C4-2B (cell line): ENCODE measurements around the gene ITGB4.

ENCODE experiments used
- H3K27ac ChIP-seq: fragments of 450-650 bp; 2 replicates; pipeline ENCODE4 v1.5.1; 2017
- ZFX ChIP-seq: fragments of 450-650 bp; IDR thresholded peaks from 2 replicates; pipeline ENCODE4 v1.6.1; 2017
- TF ChIP-seq, protein P1 (sequence below): fragments of 450-650 bp; conservative IDR thresholded peaks from 2 replicates; pipeline ENCODE4 v1.5.1; 2017; ENCODE audit warnings: mild to moderate bottlenecking

Gene ITGB4

DNA sequence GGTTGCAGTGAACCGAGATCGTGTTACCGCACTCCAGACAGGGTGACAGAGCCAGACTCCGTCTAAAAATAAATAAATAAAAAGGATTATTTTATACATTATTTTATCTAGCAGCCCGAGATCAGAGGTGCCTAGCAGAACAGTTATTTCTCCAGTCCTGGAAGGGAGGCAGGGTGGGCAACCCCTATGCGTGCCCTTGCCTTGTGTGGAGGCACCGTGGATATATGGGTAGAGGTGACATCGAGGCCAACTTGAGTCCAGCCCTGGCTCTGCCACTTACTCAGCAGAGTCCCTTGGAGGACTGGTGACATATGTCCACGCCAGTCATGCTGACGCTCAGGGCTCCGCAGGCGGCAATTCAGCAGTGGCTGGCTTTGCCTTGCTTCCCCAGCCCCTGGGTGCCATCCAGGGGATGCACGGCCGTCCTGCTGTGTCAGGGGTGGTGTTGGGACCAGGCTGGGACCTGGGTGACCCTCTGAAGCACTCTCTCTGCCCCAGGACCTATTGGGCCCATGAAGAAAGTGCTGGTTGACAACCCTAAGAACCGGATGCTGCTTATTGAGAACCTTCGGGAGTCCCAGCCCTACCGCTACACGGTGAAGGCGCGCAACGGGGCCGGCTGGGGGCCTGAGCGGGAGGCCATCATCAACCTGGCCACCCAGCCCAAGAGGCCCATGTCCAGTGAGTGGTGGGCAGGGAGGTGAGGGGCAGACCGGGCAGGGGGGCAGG is 30.6 kb downstream of the ITGB4 start:
- TF ChIP-seq, protein P1, sequence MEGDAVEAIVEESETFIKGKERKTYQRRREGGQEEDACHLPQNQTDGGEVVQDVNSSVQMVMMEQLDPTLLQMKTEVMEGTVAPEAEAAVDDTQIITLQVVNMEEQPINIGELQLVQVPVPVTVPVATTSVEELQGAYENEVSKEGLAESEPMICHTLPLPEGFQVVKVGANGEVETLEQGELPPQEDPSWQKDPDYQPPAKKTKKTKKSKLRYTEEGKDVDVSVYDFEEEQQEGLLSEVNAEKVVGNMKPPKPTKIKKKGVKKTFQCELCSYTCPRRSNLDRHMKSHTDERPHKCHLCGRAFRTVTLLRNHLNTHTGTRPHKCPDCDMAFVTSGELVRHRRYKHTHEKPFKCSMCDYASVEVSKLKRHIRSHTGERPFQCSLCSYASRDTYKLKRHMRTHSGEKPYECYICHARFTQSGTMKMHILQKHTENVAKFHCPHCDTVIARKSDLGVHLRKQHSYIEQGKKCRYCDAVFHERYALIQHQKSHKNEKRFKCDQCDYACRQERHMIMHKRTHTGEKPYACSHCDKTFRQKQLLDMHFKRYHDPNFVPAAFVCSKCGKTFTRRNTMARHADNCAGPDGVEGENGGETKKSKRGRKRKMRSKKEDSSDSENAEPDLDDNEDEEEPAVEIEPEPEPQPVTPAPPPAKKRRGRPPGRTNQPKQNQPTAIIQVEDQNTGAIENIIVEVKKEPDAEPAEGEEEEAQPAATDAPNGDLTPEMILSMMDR = no peak
- TF ChIP-seq ZFX = no peak

DNA sequence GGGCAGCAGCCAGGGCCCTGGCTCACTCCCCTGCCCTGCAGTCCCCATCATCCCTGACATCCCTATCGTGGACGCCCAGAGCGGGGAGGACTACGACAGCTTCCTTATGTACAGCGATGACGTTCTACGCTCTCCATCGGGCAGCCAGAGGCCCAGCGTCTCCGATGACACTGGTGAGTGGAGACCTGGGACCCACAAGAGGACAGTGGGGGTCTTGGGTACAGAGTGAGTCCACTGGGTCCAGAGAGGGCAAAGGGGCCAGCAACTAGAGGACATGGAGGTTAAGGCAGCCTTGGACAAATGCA is 31.1 kb downstream of the ITGB4 start:
- TF ChIP-seq, protein P1 = no peak
- no peak for TF ChIP-seq ZFX
- H3K27ac ChIP-seq = no peak overlapping the region

More for the DNA sequence above, 30.6 kb downstream of the ITGB4 start:
- no peak overlapping the region for H3K27ac ChIP-seq

DNA sequence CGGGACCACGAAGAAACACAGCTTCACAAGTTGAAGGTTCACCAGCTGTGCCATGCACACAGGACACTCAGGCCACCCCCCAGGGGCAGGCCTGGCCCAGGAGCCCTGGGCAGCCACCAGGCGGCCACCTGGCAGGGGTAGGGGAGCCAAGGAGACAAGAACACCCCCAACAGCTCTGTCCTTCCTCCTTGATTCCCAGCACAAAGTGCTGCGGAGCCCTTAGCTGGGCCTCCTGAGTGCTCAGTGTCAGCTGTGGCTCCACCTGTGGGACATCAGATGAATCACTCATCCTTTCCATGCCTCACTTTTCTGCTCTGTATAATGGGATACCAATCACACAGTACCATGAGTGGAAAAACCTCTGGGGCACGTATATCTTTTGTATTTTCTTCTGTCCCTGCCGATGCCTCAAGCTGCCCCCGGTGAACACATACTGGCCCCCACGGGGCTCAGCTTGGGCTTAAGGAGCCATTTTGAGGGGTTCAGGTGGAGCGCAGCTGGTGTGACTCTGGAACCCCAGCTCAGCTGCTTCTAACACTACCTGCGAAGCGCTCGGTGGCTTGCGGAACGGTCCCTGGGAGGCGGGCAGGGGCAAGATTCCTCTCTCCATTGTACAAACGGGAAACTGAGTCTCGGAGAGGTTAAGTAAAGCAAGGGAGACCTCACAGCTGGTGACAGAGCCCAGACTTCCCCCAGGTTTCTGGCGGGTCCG is 31.7 kb downstream of the ITGB4 start:
- TF ChIP-seq, protein P1 = peak; percentile 43
- no peak for TF ChIP-seq ZFX
- no peak overlapping the region for H3K27ac ChIP-seq

DNA sequence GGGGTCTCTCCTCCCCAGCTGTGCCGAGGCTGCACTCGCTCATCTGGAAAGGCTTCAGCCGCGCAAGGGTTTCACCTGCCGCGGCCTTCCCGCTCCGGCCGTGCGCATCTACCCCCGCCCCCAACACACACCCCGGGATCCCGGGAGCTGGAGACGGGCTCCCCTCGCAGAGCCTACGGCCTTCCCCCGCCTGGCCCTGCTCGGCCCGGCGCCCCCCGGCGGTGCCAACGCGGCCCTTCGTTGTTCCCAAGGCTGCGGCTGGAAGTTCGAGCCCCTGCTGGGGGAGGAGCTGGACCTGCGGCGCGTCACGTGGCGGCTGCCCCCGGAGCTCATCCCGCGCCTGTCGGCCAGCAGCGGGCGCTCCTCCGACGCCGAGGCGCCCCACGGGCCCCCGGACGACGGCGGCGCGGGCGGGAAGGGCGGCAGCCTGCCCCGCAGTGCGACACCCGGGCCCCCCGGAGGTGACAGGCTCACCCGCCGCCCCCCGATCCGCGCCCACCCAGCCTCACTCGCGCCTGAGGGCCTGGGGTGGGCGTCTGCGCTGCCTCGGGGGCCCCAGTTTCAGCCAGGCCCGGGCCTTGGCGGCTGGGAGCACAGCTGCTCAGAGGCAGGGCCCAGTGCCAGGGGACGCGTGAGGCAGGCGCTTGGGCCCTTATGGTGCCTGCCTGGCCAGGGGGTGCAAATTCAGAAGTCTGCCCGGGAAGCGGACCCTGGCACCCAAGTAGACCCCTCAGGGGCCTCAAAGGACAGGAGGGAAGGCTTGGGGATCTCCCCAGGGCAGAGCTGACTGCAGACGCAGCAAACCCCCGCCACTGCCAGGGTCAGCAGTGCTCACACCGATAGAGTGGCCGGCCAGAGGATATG is 32.5 kb downstream of the ITGB4 start:
- TF ChIP-seq ZFX = no peak
- TF ChIP-seq, protein P1 = no peak

DNA sequence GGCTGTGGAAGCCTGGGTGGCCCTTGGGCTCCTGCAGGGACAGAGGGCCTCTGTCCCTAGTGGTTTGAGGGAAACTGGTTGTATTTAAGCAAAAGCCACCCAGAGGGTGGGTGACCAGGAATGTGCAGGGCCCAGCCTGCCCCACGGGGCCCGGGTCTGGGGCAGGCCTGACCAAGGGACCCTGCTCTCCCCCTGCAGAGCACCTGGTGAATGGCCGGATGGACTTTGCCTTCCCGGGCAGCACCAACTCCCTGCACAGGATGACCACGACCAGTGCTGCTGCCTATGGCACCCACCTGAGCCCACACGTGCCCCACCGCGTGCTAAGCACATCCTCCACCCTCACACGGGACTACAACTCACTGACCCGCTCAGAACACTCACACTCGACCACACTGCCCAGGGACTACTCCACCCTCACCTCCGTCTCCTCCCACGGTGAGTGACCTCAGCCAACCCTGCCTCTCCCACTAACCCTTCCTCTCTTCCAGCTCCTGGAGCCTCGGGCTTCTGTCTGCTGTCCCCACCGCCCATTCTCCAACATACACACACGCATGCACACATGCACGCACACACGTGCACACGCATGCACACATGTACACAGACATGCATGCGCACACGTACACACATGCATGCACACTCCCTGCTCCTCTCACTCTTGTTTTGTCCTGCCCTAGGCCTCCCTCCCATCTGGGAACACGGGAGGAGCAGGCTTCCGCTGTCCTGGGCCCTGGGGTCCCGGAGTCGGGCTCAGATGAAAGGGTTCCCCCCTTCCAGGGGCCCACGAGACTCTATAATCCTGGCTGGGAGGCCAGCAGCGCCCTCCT is 33.3 kb downstream of the ITGB4 start:
- H3K27ac ChIP-seq = no peak overlapping the region
- TF ChIP-seq ZFX = no peak

More for the DNA sequence above, 32.5 kb downstream of the ITGB4 start:
- no peak overlapping the region for H3K27ac ChIP-seq

DNA sequence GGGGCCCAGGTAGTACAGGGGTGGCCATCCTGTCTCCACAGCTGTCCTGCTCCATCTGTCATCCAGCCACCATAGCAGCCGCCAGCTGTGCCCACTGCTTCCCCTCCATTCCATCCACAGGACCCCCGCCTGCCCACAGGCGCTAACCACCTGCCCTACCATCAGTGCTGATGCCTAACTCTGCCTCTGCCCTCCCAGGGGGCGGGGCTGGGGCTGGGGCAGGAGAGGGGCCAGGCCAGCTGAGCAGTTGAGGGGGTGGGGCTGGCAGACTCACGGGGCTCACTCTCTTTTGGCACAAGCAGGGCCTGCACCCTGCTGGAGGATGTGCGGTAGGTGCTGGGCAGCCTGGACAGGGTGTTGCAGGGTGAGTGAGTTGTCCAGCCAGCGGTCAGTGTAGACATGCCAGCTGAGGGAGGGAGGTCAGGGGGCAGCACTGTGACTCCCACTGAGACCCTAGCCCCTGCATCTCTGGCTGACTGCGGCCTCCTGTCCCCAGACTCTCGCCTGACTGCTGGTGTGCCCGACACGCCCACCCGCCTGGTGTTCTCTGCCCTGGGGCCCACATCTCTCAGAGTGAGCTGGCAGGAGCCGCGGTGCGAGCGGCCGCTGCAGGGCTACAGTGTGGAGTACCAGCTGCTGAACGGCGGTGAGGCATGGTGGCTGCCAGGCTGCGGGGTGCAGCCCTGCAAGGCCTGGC is 34.1 kb downstream of the ITGB4 start:
- H3K27ac ChIP-seq = no peak overlapping the region
- TF ChIP-seq, protein P1 = no peak
- TF ChIP-seq ZFX = no peak

DNA sequence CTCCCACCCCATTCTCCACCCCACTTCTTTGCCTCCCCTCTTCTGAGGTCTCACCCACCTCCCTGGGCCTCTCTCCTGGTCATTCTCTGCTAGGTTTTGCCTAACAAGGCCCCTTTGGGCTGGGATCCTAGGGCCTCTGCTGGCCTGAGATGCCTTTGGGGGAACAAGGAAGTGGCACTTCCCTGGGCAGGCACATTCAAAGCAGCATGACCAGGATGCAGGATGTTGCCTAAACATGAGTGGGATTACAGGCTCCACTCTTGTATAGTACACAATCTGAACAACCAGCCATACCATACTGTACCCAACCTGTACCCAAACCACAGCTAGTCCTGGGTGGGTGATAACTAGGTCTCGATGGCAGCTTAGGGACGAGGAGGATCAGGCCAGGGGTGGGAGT is 34.7 kb downstream of the ITGB4 start:
- no peak for TF ChIP-seq ZFX
- TF ChIP-seq, protein P1 = no peak
- H3K27ac ChIP-seq = no peak overlapping the region
